GM23248 (cell line): ENCODE measurements around the gene RGL4. TPM values are rescaled to one million over a fixed set of nuclear protein-coding genes. Genes with fewer than 3 reads are reported as not detected.
"Not testable (repeated sequence)": the region's sequence is repeated elsewhere in the genome, so short reads cannot be mapped to it uniquely, and the experiment has no call there.

ENCODE experiments used
- DNase-seq: peaks from one replicate; pipeline ENCODE4 v3.0.0-alpha.2; 2015
- H2AFZ ChIP-seq: fragments of 200-600 bp; sonication (generic); 2 replicates; pipeline ENCODE4 v1.6.1; 2016; ENCODE audit warnings: antibody characterized with exemption
- H3F3A ChIP-seq: fragments of 200-600 bp; sonication (generic); 2 replicates; pipeline ENCODE4 v1.6.1; 2016; ENCODE audit warnings: mild to moderate bottlenecking, antibody characterized with exemption, mixed run types; ENCODE audit not compliant: insufficient read depth
- H3K27ac ChIP-seq: fragments of 200-600 bp; sonication (generic); 2 replicates; pipeline ENCODE4 v1.5.1; 2016; ENCODE audit warnings: mild to moderate bottlenecking
- H3K27me3 ChIP-seq: fragments of 200-600 bp; sonication (generic); replicated peaks from 2 replicates; pipeline ENCODE4 v1.6.1; 2016; ENCODE audit warnings: mild to moderate bottlenecking; ENCODE audit not compliant: insufficient read depth
- H3K36me3 ChIP-seq: fragments of 200-600 bp; sonication (generic); 2 replicates; pipeline ENCODE4 v1.6.1; 2016; ENCODE audit warnings: low read depth, mild to moderate bottlenecking
- H3K4me1 ChIP-seq: fragments of 200-600 bp; sonication (generic); 2 replicates; pipeline ENCODE4 v1.6.1; 2016; ENCODE audit warnings: mild to moderate bottlenecking; ENCODE audit not compliant: insufficient read depth
- H3K4me2 ChIP-seq: fragments of 200-600 bp; sonication (generic); one replicate; pipeline ENCODE4 v1.6.1; 2016; ENCODE audit warnings: mild to moderate bottlenecking; ENCODE audit not compliant: unreplicated experiment
- H3K4me3 ChIP-seq: fragments of 200-600 bp; sonication (generic); 2 replicates; pipeline ENCODE4 v1.5.1; 2016; ENCODE audit warnings: mild to moderate bottlenecking
- H3K79me2 ChIP-seq: fragments of 200-600 bp; sonication (generic); 2 replicates; pipeline ENCODE4 v1.6.1; 2016; ENCODE audit warnings: mild to moderate bottlenecking; ENCODE audit not compliant: insufficient read depth
- H3K9ac ChIP-seq: fragments of 200-600 bp; sonication (generic); 2 replicates; pipeline ENCODE4 v1.6.1; 2016; ENCODE audit warnings: mild to moderate bottlenecking
- H3K9me2 ChIP-seq: fragments of 200-600 bp; sonication (generic); 2 replicates; pipeline ENCODE4 v1.6.1; 2016; ENCODE audit warnings: mixed run types, mild to moderate bottlenecking, moderate library complexity; ENCODE audit not compliant: insufficient read depth
- H3K9me3 ChIP-seq: fragments of 200-600 bp; sonication (generic); one replicate; pipeline ENCODE4 v1.6.1; 2017; ENCODE audit warnings: low read depth
- H4K20me1 ChIP-seq: fragments of 200-600 bp; sonication (generic); 2 replicates; pipeline ENCODE4 v1.6.0; 2016; ENCODE audit not compliant: insufficient read depth
- EZH2 ChIP-seq: fragments of 200-600 bp; sonication (generic); IDR thresholded peaks from 2 replicates; pipeline ENCODE4 v1.6.1; 2018; ENCODE audit warnings: antibody characterized with exemption, mild to moderate bottlenecking; ENCODE audit not compliant: insufficient read depth, poor library complexity, severe bottlenecking
- EZH2phosphoT487 ChIP-seq: fragments of 200-600 bp; sonication (generic); IDR thresholded peaks from 2 replicates; pipeline ENCODE4 v1.6.1; 2018; ENCODE audit warnings: antibody characterized with exemption, moderate library complexity, mild to moderate bottlenecking, low read depth; ENCODE audit not compliant: insufficient read depth
- WGBS, 2 experiments: methylation state at CpG; one replicate each; pipeline ENCODE4 v1.1.6; 2015 to 2017; ENCODE audit warnings: low lambda C conversion rate in 2 of 2, low coverage in 1 of 2; ENCODE audit errors: missing lambda C conversion rate in 2 of 2; 5-methylcytosine and 5-hydroxymethylcytosine counted together
- in situ Hi-C: fragments of 300-500 bp; cut with MboI; formaldehyde crosslinking; loops from 2 replicates; pipeline ENCODE4 v1.15.0; 2020
- polyA plus RNA-seq: library from polyadenylated mRNA; unstranded; fragments of >200 nt; fragmentation: Nextera tagmentation; extraction: Ambion mirVana; gene quantifications from 2 replicates; pipeline ENCODE4 v1.2.1, GENCODE V29; 2016
- total RNA-seq: library from RNA; depleted of rRNA; stranded (reverse); fragments of >200 nt; shearing (Covaris generic); gene quantifications from 2 replicates; pipeline ENCODE4 v1.2.3, GENCODE V29; 2014

Gene RGL4
- total and polyA plus RNA-seq, 2 experiments from 2014 or later: 0.06 TPM; not detected in 1

- Histone ChIP-seq H3K9ac (no peak overlapping the region), H3K4me2 (no peak overlapping the region), H3K9me3 (no peaks in the 10 kb centered on the region), H3K27ac (no peak overlapping the region), H3K4me3 (no peak overlapping the region), H3K36me3 (no peaks in the 10 kb centered on the region), H2AFZ (no peak overlapping the region), H4K20me1 (no peaks in the 10 kb centered on the region), H3F3A (no peaks in the 10 kb centered on the region), H3K4me1 (no peaks in the 10 kb centered on the region), H3K79me2 (no peaks in the 10 kb centered on the region), H3K27me3 (no peaks in the 10 kb centered on the region), H3K9me2 (no peaks in the 10 kb centered on the region)
- DNase-seq: no peak
- WGBS, 2 experiments: 89 to 94% methylated on average over 2 of the region's 2 CpGs
- no peak for TF ChIP-seq EZH2
- TF ChIP-seq EZH2phosphoT487: no peak
- in situ Hi-C loops: no loop called here
Observed at GRCh38 chr22:23722724-23723123, 31.9 kb downstream of the RGL4 start.

DNA sequence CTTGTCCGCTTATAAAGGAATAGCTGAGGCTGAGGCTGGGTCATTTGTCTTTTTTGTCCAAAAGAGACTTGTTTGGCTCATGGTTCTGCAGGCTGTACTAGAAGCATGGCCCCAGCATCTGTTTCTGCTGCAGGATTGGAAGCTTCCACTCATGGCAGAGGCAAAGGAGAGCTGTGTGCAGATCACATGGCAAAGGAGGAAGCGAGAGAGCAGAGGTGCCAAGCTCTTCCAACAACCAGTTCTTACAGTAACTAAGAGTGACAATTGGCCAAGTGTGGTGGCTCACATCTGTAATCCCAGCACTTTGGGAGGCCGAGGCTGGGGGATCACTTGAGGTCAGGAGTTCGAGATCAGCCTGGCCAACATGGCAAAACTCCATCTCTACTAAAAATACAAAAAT, 37.3 kb downstream of the RGL4 start:
- H3K27ac ChIP-seq, H3K79me2 ChIP-seq, DNase-seq, H3K4me1 ChIP-seq, H3F3A ChIP-seq, H2AFZ ChIP-seq, H4K20me1 ChIP-seq, H3K9me3 ChIP-seq, H3K4me3 ChIP-seq, H3K9ac ChIP-seq, in situ Hi-C loops, H3K4me2 ChIP-seq, H3K9me2 ChIP-seq, H3K36me3 ChIP-seq, H3K27me3 ChIP-seq: not testable (repeated sequence)
- 28 to 41% methylated on average over 4 of the region's 4 CpGs for WGBS, 2 experiments

DNA sequence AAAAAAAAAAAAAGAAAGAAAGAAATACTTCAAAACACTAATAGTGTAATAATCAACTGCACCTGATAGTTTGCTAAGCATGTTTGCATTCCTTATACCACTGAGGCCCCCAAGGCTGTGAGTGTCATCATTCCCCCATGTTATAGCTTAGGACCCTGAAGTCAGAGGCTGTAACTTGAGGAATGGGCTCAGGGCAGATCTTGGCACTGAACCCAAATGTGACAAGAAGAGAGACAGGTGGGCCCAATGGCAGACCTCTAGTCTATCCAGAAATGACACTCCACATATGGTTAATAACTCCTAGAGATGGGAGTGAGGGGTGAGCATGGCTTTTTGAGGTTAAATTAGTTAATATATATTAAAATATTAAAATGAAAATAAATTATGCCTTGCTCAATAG, 46.9 kb downstream of the RGL4 start:
- DNase-seq: no peak
- H3K36me3 ChIP-seq: no peaks in the 10 kb centered on the region
- H3K27me3 ChIP-seq: no peaks in the 10 kb centered on the region
- TF ChIP-seq EZH2phosphoT487: no peak
- TF ChIP-seq EZH2: no peak
- no peaks in the 10 kb centered on the region for H3K9me3 ChIP-seq
- no peak overlapping the region for H3K4me2 ChIP-seq
- in situ Hi-C loops: no loop called here
- no peaks in the 10 kb centered on the region for H4K20me1 ChIP-seq
- H3K79me2 ChIP-seq: no peaks in the 10 kb centered on the region
- no peak overlapping the region for H3K9ac ChIP-seq
- no peaks in the 10 kb centered on the region for H3K9me2 ChIP-seq
- no peaks in the 10 kb centered on the region for H3F3A ChIP-seq
- H3K4me3 ChIP-seq: no peak overlapping the region
- no peak overlapping the region for H2AFZ ChIP-seq
- no peaks in the 10 kb centered on the region for H3K4me1 ChIP-seq
- no peak overlapping the region for H3K27ac ChIP-seq

- WGBS, 2 experiments: 43% methylated on average over 7 of the region's 7 CpGs
- H2AFZ ChIP-seq: no peak overlapping the region
- H3K4me1 ChIP-seq: no peaks in the 10 kb centered on the region
- H3K4me3 ChIP-seq: no peak overlapping the region
- no peak overlapping the region for H3K9ac ChIP-seq
- no peaks in the 10 kb centered on the region for H3K36me3 ChIP-seq
- H3K4me2 ChIP-seq: no peak overlapping the region
- no peaks in the 10 kb centered on the region for H3K9me2 ChIP-seq
- H3K9me3 ChIP-seq: no peaks in the 10 kb centered on the region
- DNase-seq: no peak
- H3K79me2 ChIP-seq: no peaks in the 10 kb centered on the region
- H3K27ac ChIP-seq: no peak overlapping the region
- H3K27me3 ChIP-seq: no peaks in the 10 kb centered on the region
- TF ChIP-seq EZH2phosphoT487 (no peak), EZH2 (no peak)
- no peaks in the 10 kb centered on the region for H4K20me1 ChIP-seq
- in situ Hi-C loops: no loop called here
- H3F3A ChIP-seq: no peaks in the 10 kb centered on the region
Observed at GRCh38 chr22:23742505-23743264, 51.9 kb downstream of the RGL4 start.

GRCh38 chr22:23743303-23743705, 52.5 kb downstream of the RGL4 start:
- Histone ChIP-seq H2AFZ (no peak overlapping the region), H3K9me2 (no peaks in the 10 kb centered on the region), H3K9me3 (no peaks in the 10 kb centered on the region), H3K79me2 (peaks cover 2% of the 10 kb centered on the region; the same call in 1 of the 2 replicates), H3K27me3 (no peaks in the 10 kb centered on the region), H3K36me3 (no peaks in the 10 kb centered on the region), H3K4me3 (no peak overlapping the region), H4K20me1 (no peaks in the 10 kb centered on the region), H3K27ac (no peak overlapping the region), H3K9ac (no peak overlapping the region), H3K4me2 (no peak overlapping the region), H3K4me1 (no peaks in the 10 kb centered on the region), H3F3A (no peaks in the 10 kb centered on the region)
- no peak for DNase-seq
- in situ Hi-C loops: no loop called here
- TF ChIP-seq EZH2: no peak
- no peak for TF ChIP-seq EZH2phosphoT487
- WGBS, 2 experiments: 68 to 78% methylated on average over 2 of the region's 2 CpGs
